Glomerular endothelial cell (primary cell): ENCODE results near the gene ADPRS. TPM values are rescaled to one million over a fixed set of nuclear protein-coding genes. Genes with fewer than 3 reads are reported as not detected.

ENCODE experiments used
- DNase-seq: peaks from one replicate; pipeline ENCODE4 v3.0.0-alpha.2; 2011; ENCODE audit warnings: low read depth, low spot score; ENCODE audit errors: extremely low read depth
- total RNA-seq: library from RNA; depleted of rRNA; stranded (reverse); fragments of >200 nt; gene quantifications from 2 replicates; pipeline ENCODE4 v1.2.3, GENCODE V29; 2015

Gene ADPRS
- total RNA-seq, 1 donor from 2014 or later: 50.9 TPM

- DNase-seq: no peak
Measured at GRCh38 chr1:36087233-36088123, 1.2 kb upstream of the ADPRS start.

GRCh38 chr1:36088265-36088576 is 471 bp upstream of the ADPRS start:
- no peak for DNase-seq

- no peak for DNase-seq
Measured at GRCh38 chr1:36089393-36090121, 865 bp downstream of the ADPRS start.

- no peak for DNase-seq
Measured at GRCh38 chr1:36091141-36091540, 2.4 kb downstream of the ADPRS start.

GRCh38 chr1:36091698-36092097 is 3.0 kb downstream of the ADPRS start:
- no peak for DNase-seq

- no peak for DNase-seq
Measured at GRCh38 chr1:36092166-36092797, 3.6 kb downstream of the ADPRS start.

- DNase-seq: no peak
Measured at GRCh38 chr1:36092798-36093185, 4.1 kb downstream of the ADPRS start.

GRCh38 chr1:36093226-36093625 is 4.5 kb downstream of the ADPRS start:
- no peak for DNase-seq

- no peak for DNase-seq
Measured at GRCh38 chr1:36093929-36094328, 5.2 kb downstream of the ADPRS start.

- no peak for DNase-seq
Measured at GRCh38 chr1:36094621-36095061, 5.9 kb downstream of the ADPRS start.

GRCh38 chr1:36095760-36096405 is 7.2 kb downstream of the ADPRS start:
- DNase-seq: no peak

- no peak for DNase-seq
Measured at GRCh38 chr1:36096500-36097432, 8.1 kb downstream of the ADPRS start.

- no peak for DNase-seq
Measured at GRCh38 chr1:36097693-36098585, 9.2 kb downstream of the ADPRS start.

- no peak for DNase-seq
Measured at GRCh38 chr1:36098650-36099365, 10.1 kb downstream of the ADPRS start.

GRCh38 chr1:36099681-36100341 is 11.1 kb downstream of the ADPRS start:
- DNase-seq: no peak

- no peak for DNase-seq
Measured at GRCh38 chr1:36100376-36100775, 11.7 kb downstream of the ADPRS start.

GRCh38 chr1:36101546-36101945 is 12.9 kb downstream of the ADPRS start:
- no peak for DNase-seq

GRCh38 chr1:36106269-36106668 is 17.6 kb downstream of the ADPRS start:
- DNase-seq: no peak
